Esophagus squamous epithelium (tissue), 4 donors: ENCODE measurements around the gene TIPARP.

ENCODE experiments used
- CTCF ChIP-seq, 6 experiments: fragments of 450-650 bp in 4 of 6; fragments of 200-600 bp in 2 of 6; sonication (generic) in 2 of 6; IDR thresholded peaks; one replicate each; pipeline ENCODE4 v1.5.1; 2016 to 2019; ENCODE audit warnings: antibody characterized with exemption in 6 of 6, mild to moderate bottlenecking in 4 of 6, moderate library complexity in 4 of 6
- POLR2A ChIP-seq, 4 donors: fragments of 450-650 bp; IDR thresholded peaks; one replicate each; pipeline ENCODE4 v1.6.1; 2017; ENCODE audit warnings: antibody characterized with exemption in 4 of 4, mild to moderate bottlenecking in 4 of 4, moderate library complexity in 3 of 4

- no peak for TF ChIP-seq CTCF (IDR thresholded peaks at IDR 0.05)
- no peak for TF ChIP-seq POLR2A (IDR thresholded peaks at IDR 0.05)
Observed at GRCh38 chr3:156739976-156740375, 65.6 kb downstream of the TIPARP start.
